TTC549 (cell line): ENCODE measurements around the gene EEF1A2.
"Not testable (repeated sequence)": the region's sequence is repeated elsewhere in the genome, so short reads cannot be mapped to it uniquely, and the experiment has no call there.

Experiments
- FAIRE-seq: peaks from 2 replicates; lab custom pipeline; 2012; peaks lifted over from hg19 to GRCh38; lab: Jason Lieb, UNC

EEF1A2 gene

DNA sequence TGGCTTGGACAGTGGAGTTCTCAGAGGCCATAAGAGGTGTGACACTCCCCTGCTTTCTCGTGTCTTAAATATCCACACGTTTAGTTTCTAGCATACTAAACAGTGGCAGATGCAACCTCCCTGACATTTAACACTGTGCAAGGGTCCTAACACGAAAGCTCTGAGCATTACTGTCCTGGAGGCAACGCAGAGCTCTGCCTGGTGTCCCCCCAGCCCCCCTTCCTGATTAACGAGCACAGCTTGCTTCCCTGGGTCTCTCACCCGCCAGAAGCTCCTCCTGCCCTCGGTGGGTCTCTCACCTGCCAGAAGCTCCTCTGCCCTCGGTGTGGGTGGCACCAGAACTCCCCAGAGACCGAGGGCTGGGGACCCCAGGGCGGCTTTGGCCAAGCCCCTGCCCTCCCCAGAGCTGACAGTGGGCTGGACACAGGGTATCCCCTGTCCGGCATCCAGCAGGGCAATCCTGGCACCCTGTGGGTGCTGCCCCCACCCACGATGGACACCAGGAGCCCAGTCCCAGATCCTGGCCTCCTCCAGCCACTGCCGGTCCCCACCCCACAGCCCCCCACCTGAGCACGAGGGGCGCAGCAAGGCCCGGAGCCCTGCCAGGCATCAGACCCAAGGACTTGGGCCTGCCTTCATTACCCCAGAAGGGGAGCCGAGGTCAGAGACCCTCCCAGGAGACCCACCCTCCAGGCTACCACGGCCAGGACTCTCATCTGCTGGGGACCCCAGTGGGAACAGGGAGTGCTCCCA is 14.1 kb downstream of the EEF1A2 start:
- no peak for FAIRE-seq

GRCh38 chr20:63484236-63484635 is 14.6 kb downstream of the EEF1A2 start:
- FAIRE-seq, result no peak

DNA sequence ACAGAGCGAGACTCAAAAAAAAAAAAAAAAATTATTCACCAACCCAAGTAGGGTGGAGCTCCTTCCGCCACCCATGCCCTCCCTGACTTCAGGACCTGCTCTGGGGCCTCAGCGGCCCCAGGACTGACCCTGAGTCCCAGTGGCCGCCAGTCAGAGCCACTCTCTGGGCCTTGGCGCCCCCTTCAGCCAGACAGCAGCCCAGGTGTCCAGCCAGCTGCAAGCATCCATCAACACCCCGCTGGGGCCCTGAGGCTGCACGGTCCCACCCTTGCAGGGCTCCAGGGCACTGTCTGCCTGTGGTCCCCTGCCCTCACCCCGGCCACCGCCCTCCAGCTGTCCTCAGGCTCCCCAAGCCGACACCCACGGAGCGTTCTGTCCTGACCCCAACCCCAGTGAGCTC is 15.0 kb downstream of the EEF1A2 start:
- no peak for FAIRE-seq

- no peak for FAIRE-seq
Measured at GRCh38 chr20:63482021-63482587, 16.8 kb downstream of the EEF1A2 start.

DNA sequence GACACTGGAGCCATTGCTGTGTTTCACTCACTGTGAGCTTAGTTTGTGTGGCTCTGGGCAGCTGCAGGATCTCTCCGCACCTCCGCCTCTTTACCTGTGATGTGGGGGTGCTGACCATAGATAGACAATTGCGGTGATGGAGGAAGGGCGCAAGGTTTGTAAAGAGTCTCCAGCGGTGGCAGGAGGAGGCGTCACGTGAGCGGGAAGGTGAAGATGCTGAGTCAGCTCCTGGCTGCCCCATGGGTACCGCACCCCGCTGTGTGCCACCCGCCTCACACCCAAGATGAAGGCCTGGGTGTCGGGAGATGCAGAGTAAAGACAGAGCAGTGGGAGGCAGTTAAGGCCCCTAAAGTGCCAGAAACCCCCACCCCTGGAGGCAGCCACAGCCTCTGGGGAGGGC is 17.4 kb downstream of the EEF1A2 start:
- no peak for FAIRE-seq

DNA sequence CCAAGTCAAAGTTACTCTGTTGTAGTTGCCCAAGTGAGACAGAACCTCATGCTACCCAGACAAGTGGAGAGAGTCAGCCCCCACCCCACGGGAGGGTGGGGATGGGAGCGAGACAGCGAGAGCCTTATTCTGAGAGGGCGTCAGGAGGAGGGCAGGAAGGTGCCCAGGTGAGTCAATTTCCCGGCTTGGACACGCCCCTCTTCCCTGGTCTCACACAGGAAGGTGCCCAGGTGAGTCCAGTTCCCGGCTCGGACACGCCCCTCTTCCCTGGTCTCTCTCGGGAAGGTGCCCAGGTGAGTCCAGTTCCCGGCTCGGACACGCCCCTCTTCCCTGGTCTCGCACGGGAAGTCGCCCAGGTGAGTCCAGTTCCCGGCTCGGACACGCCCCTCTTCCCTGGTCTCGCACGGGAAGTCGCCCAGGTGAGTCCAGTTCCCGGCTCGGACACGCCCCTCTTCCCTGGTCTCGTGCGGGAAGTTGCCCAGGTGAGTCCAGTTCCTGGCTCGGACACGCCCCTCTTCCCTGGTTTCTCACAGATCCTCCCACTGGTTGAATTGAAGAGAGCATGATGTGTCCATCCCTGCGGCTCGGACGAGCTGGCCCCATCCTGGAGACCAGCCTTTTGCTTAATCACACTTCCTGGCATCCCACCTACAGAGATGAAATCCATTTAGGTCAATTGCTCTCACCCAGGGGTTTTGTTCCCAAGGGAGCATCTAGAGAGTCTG is 19.0 kb downstream of the EEF1A2 start:
- not testable (repeated sequence) for FAIRE-seq

DNA sequence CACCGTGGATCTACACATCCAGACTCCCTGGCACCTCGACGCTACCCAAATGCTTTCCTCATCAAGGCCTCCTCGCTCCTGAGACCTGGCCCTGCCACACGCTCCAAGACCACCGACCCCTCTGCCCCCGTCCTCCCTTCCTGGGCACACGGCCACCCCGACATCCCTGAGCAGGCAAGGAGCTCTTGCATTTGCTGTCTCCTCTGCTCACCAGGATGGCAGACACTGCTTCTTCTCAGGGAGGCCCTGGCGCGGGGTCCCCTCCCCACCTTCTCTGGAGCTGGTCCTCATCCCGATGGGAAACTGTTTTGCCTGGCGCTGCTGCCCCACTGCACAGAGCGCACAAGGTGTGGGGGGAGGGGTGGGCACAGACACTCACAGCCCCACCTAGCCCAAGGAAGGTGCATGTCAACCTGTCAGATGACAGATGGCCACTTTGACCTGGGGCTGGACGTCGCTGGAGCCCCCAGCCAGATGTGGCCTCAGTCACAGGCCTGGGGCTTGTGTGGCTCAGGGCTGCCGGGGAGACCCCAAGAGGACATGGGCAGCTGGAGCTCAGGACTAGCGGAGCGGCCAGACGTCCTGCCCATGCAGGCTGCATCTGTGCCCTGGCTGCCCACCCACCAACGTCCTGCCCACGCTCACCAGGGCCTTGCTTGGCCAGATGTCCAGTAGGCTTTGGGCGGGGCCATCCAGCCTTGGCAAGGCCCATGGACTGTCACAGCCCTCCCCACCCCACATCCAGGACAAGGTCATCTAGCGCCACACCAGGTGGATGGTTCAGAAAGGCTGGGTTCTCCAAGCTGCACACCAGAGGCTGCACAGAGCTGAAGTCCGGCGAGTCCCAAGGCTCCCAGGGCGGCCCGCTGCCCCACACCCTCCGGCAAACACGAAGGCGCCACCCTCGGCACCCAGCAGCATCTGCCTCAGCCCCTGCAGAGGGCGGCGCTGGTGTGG is 20.3 kb downstream of the EEF1A2 start:
- FAIRE-seq, result no peak

DNA sequence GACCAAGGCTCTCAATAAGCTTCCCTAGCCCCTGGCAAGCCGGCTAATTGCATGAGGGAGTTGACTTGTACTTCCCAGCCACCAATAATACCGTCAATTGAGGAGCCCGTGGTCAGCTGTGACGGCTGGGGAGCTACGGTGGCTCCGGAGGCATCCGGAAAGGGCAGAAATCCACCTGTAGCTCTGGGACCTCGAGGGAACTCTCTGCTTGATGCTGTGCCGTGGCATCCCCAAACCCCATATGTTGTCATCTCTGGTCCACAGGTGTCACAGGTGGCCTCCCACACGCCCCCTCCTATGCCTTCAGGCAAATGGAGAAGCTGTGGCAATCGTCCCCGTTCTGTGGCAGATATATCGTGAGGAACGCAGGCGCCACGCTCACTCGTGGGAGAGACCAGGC is 20.9 kb downstream of the EEF1A2 start:
- no peak for FAIRE-seq

DNA sequence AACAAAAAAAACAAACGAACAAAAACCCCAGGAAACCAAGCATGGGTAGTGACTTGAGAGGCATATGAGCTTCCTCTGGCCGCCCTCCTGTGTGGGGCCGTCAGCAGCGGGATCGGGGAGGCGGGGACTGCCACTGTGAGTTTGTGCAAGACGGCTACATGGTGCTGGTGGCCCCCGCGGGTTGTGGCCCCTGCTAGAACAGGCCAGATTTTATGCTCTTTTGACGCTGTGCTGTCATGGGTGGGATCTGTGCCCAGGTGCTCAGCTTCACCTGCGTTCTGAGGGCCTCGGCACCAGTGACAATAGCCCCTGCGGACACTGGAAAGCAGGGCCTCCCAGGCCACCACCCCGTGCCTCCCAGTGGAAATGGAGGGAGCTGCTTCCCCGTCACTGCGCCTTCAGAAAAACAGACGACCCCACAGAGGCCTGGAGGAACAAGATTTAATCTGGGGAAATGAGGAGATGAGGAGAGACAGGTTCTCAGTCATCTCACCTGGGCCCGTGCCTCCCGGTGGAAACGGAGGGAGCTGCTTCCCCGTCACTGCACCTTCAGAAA is 21.7 kb downstream of the EEF1A2 start:
- FAIRE-seq, result no peak

DNA sequence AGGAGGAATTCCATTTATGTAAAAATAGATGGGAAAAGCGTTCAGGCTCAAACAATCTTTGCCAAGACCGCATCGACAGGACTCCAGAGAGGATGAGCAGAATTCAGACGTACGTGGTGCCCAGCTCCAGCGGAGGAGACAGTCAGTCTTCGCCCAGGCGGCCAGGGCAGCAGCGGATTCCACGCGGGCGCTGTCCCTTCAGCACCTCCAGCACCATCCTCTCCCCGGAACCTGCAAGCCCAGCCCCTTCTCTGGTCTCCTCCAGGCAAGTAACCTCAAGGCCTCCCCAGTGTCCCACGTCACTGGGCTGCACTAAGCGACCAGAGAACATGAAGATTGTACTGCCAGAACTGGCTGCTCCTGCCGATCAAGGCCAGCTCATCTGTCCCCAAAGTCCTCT is 23.7 kb downstream of the EEF1A2 start:
- no peak for FAIRE-seq

DNA sequence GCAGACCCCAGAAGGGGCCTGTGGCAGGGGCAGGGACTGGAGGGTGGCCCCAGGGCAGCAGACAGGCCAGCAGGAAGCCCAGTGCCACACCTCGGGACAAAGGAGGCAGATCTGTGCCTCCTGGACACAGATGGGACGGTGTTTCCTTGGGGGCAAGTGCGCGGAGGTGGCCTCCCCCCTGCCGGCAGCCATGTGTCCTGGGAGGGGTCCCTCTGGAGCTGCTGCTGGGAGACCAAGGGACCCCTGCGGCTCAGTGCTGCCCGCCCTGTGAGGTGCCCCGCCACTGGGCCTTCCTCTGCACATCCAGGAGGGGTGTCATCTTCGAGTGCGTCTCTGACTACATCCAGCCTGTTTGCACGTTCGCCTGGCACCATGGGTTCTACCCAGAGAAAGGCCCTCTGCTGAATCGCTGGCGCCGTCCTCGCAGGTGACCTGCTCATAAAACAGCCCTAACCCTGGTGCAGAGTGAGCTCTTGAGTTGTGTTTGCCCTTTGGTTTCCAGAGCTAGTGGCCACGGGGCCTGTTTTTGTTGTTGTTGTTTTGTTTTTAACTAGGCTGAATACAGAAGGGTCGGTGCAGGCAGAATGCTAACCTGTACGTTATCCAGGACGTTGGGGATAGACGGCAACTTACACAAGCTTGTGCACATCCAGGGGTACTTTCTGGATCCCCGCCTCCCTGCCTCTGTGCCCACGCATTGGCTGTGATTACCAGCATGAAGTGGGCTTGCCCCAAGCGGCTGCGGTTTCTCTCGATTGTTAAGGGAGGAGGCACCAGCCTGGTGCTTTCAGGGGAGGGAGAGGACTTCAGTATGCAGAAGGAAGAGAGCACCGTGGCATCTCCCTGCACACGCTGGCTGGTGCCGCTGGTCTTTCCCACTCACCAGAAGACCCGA is 25.1 kb downstream of the EEF1A2 start:
- no peak for FAIRE-seq

DNA sequence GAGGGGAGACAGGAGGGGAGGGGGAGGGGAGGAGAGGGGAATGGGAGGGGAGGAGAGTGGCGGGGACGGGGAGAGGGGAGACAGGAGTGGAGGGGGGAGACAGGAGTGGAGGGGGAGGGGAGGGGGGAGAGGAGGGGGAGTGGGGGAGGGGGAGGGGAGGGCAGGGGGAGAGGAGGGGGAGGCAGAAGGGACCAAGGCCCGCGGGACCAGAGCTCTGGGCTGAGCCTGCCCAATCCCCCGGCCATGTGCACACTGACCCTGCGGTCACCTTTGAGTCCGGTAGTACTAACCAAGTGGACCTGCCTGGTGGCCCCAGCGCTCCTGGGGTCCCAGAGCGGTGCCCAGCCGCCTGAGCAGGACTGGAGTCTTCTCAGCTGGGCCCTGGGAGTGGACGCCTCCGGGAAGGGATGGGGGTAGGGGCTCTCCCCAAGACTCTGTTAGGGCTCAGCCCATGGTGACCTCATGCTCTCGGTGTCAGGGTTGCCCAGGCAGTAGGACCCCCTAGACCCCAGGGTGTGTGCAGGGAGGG is 26.0 kb downstream of the EEF1A2 start:
- no peak for FAIRE-seq

DNA sequence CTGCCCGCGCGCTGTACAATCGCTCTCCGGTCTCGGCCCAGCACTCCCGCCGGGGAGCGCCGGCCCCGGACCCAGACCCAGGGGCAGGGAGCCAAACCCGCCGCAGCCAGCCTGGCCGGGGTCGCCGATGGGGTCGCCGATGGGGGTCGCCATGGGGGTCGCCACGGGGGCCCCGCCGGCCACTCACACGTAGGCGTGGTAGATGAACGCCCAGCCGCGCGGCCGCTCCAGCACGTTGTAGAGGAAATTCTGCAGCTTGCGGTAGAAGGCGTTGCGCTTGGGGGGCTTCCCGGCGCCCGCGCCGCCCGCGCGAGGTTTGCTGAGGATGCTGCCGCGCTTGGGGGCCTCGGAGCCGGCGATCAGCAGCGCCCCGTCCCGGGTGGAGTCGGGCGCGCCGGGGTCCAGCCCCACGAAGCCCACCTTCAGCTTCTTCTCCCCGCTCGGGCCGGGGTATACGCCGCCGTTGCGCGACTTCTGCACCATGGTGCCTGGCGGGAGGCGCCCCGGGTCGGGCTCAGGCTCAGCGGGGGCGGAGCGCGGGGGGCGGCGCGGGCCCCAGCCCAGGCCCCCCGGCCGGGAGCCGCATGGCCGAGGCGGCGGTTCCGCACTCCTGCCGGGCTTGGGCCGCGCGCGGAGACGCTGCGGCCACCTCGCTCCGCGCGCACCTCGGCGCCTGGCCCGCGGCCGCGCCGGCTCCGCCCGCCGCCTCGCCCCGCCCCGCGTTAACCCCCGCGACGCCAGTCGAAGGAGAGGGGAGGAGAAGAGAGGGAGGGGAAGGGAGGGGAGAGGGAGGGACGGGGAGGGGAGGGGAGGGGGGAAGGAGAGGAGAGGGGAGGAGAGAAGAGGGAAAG is 26.7 kb downstream of the EEF1A2 start, which contains the start of gene KCNQ2:
KCNQ2 (minus strand) TSS at position 675 of the 851 bp plus-strand sequence; CDS start at position 483, 192 bp downstream.
- no peak for FAIRE-seq

DNA sequence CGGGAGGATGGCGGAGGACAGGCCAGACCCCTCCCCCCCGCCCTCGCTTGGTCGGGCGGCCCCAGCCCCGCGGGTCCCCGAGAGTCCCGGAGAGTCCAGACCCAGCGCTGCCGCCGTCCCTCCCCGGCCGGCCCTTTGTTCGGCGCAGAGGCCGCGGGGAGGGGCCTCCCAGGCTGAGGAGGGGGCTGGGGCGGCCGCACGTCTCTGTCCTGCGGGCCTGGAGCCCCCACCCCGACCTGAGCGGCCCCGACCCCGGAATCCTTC is 27.2 kb downstream of the EEF1A2 start:
- FAIRE-seq, result no peak

DNA sequence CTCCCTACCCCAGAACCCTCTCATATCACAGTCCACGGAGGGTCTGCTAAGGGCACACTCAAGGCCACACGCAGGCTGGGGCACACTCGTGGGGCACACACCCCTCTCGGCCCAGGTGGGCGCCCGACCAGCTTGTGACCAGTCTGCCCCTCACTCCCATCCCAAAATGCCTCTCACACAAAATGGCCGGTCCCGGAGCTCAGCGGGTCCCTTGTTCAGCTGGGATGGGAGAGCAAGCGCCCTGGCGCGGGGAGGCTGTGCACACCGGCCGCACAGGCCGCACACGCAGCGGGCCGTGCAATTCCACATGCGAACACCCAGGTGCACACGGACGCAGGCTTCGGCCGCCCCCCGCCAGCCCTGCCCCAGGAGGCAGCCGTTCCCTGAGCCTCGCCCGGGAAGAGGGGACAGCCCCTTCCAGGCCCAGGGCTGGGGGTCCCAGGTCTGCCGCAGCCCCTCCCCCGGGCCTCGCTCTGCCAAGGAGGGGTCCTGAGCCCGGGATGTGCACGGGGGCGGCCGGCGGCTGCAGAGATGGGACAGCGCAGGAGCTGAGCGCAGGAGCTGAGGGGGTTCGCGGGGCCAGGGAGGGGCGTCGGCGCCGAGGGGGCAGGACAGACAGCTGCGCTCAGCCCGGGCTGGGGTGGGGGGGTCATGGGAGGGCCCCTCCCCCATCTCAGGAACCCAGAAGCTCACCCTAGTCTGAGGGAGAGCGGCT is 27.7 kb downstream of the EEF1A2 start:
- FAIRE-seq, result no peak

- FAIRE-seq, result no peak
Measured at GRCh38 chr20:63470410-63470809, 28.5 kb downstream of the EEF1A2 start.

- FAIRE-seq, result no peak
Measured at GRCh38 chr20:63469713-63470101, 29.2 kb downstream of the EEF1A2 start.

DNA sequence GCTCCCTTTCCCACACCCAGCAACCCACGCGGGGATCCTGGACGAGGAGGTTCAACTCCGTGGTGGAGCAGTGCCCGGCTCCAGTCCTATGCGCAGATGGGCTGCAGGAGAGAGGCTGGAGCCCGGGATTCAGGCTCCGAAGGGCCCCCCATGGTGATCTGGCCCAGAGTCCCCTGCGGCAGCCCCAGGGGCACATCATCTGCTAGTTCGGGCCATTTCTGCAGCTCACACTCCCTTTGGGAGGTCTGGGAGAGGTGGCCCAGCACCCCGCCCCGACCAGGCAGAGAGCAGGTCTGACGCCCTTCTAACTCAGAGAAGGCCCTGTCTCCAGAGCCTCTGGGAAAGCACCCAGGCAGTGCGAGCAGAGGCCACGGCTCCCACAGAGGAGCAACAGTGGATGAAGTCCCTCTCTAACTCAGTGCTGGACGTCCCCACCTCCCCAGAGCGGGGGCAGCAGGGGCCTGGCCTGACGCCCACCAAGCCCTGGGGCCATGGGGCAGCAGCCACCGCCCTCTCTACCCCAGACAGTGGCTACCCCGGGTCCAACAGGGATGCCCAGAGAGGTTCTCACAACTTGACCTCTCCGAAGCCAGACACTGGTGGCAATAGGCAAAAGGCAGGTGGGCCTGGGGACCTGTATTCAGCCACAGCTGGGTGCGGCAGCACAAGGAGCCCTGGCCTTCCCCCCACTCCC is 29.7 kb downstream of the EEF1A2 start:
- FAIRE-seq, result no peak

GRCh38 chr20:63468421-63468820 is 30.5 kb downstream of the EEF1A2 start:
- FAIRE-seq, result no peak
